Vagina (tissue), 2 donors: ENCODE results near the gene PCSK6. TPM values are rescaled to one million over a fixed set of nuclear protein-coding genes. Genes with fewer than 3 reads are reported as not detected.
"Not testable (repeated sequence)": the region's sequence is repeated elsewhere in the genome, so short reads cannot be mapped to it uniquely, and the experiment has no call there.

Experiments used
- DNase-seq, 2 donors: peaks; one replicate each; pipeline ENCODE4 v3.0.0-alpha.2; 2017; ENCODE audit errors: extremely low spot score in 2 of 2
- H3K27ac ChIP-seq: fragments of 200-600 bp; sonication (generic); one replicate; pipeline ENCODE4 v1.5.1; 2019
- H3K27me3 ChIP-seq: fragments of 200-600 bp; sonication (generic); one replicate; pipeline ENCODE4 v1.5.1; 2019
- H3K36me3 ChIP-seq, 2 donors: fragments of 200-600 bp; sonication (generic); one replicate each; pipeline ENCODE4 v1.5.1; 2017 to 2019
- H3K4me1 ChIP-seq: fragments of 200-600 bp; sonication (generic); one replicate; pipeline ENCODE4 v1.5.1; 2019
- H3K4me3 ChIP-seq, 2 donors: fragments of 200-600 bp; sonication (generic); 1 replicate in 1 of 2; 2 replicates in 1 of 2; pipeline ENCODE4 v1.5.1; 2016 to 2019
- H3K9me3 ChIP-seq: fragments of 200-600 bp; sonication (generic); one replicate; pipeline ENCODE4 v1.5.1; 2019
- CTCF ChIP-seq, 3 experiments: fragments of 450-650 bp in 2 of 3; fragments of 200-600 bp in 1 of 3; sonication (generic) in 1 of 3; IDR thresholded peaks; one replicate each; pipeline ENCODE4 v1.5.1; 2017 to 2019; ENCODE audit warnings: antibody characterized with exemption in 3 of 3, mild to moderate bottlenecking in 2 of 3, moderate library complexity in 2 of 3
- POLR2A ChIP-seq, 2 donors: fragments of 450-650 bp; IDR thresholded peaks; one replicate each; pipeline ENCODE4 v1.6.1; 2017; ENCODE audit warnings: antibody characterized with exemption in 2 of 2, mild to moderate bottlenecking in 2 of 2, moderate library complexity in 2 of 2
- POLR2AphosphoS5 ChIP-seq, 2 donors: sonication (generic); formaldehyde crosslinking; IDR thresholded peaks; one replicate each; pipeline ENCODE4 v1.9.0; 2017; ENCODE audit warnings: antibody characterized with exemption in 2 of 2, mild to moderate bottlenecking in 2 of 2, low read depth in 1 of 2; ENCODE audit not compliant: insufficient read depth in 1 of 2
- intact Hi-C: fragments of 100-400 bp; cut with DNase I; formaldehyde crosslinking; loops from one replicate; pipeline ENCODE4 v1.15.1; 2023
- total RNA-seq: library from RNA; depleted of rRNA; stranded (reverse); fragments of >200 nt; gene quantifications from one replicate; pipeline ENCODE4 v1.2.3, GENCODE V29; 2016

The PCSK6 gene
- total RNA-seq, 1 donor from 2014 or later, result 7.4 TPM

- H3K4me1 ChIP-seq, result no peaks in the 10 kb centered on the region
- no peaks in the 10 kb centered on the region for H3K36me3 ChIP-seq
- intact Hi-C loops, result no loop called here
- no peaks in the 10 kb centered on the region for H3K9me3 ChIP-seq
- H3K27ac ChIP-seq, result no peak overlapping the region
- no peak for DNase-seq
- no peak overlapping the region for H3K4me3 ChIP-seq
- TF ChIP-seq CTCF (IDR thresholded peaks at IDR 0.05) (no peak), POLR2AphosphoS5 (IDR thresholded peaks at IDR 0.05; ENCODE audit: insufficient read depth in 1 of 2, low read depth in 1 of 2) (no peak), POLR2A (IDR thresholded peaks at IDR 0.05) (no peak)
- no peaks in the 10 kb centered on the region for H3K27me3 ChIP-seq
Measured at GRCh38 chr15:101466188-101466587, 23.3 kb downstream of the PCSK6 start.

GRCh38 chr15:101464999-101465669 lies 24.4 kb downstream of the PCSK6 start:
- H3K27ac ChIP-seq, result no peak overlapping the region
- intact Hi-C loops, result no loop called here
- TF ChIP-seq POLR2A (IDR thresholded peaks at IDR 0.05) (no peak), CTCF (IDR thresholded peaks at IDR 0.05) (no peak), POLR2AphosphoS5 (IDR thresholded peaks at IDR 0.05; ENCODE audit: insufficient read depth in 1 of 2, low read depth in 1 of 2) (no peak)
- H3K4me1 ChIP-seq, result no peaks in the 10 kb centered on the region
- no peaks in the 10 kb centered on the region for H3K9me3 ChIP-seq
- no peaks in the 10 kb centered on the region for H3K27me3 ChIP-seq
- no peak overlapping the region for H3K4me3 ChIP-seq
- no peaks in the 10 kb centered on the region for H3K36me3 ChIP-seq
- DNase-seq, result no peak

GRCh38 chr15:101464256-101464998 lies 25.1 kb downstream of the PCSK6 start:
- DNase-seq, result no peak
- intact Hi-C loops, result no loop called here

GRCh38 chr15:101463696-101464095 lies 25.8 kb downstream of the PCSK6 start:
- intact Hi-C loops, H3K27me3 ChIP-seq, H3K27ac ChIP-seq, H3K4me1 ChIP-seq, H3K4me3 ChIP-seq, DNase-seq, H3K36me3 ChIP-seq, H3K9me3 ChIP-seq: not testable (repeated sequence)

More at GRCh38 chr15:101464256-101464998, 25.1 kb downstream of the PCSK6 start:
- Histone ChIP-seq H3K9me3 (no peaks in the 10 kb centered on the region), H3K27ac (no peak overlapping the region), H3K36me3 (no peaks in the 10 kb centered on the region), H3K4me1 (no peaks in the 10 kb centered on the region), H3K27me3 (no peaks in the 10 kb centered on the region), H3K4me3 (no peak overlapping the region)
- no peak for TF ChIP-seq POLR2A (IDR thresholded peaks at IDR 0.05)
- no peak for TF ChIP-seq POLR2AphosphoS5 (IDR thresholded peaks at IDR 0.05; ENCODE audit: insufficient read depth in 1 of 2, low read depth in 1 of 2)
- TF ChIP-seq CTCF (IDR thresholded peaks at IDR 0.05), result no peak

- H3K9me3 ChIP-seq, result no peaks in the 10 kb centered on the region
- H3K27me3 ChIP-seq, result no peaks in the 10 kb centered on the region
- DNase-seq, result no peak
- H3K27ac ChIP-seq, result no peak overlapping the region
- H3K36me3 ChIP-seq, result no peaks in the 10 kb centered on the region
- TF ChIP-seq POLR2AphosphoS5 (IDR thresholded peaks at IDR 0.05; ENCODE audit: insufficient read depth in 1 of 2, low read depth in 1 of 2), result no peak
- TF ChIP-seq POLR2A (IDR thresholded peaks at IDR 0.05), result no peak
- no peak for TF ChIP-seq CTCF (IDR thresholded peaks at IDR 0.05)
- H3K4me3 ChIP-seq, result no peak overlapping the region
- intact Hi-C loops, result no loop called here
- H3K4me1 ChIP-seq, result peaks cover 6% of the 10 kb centered on the region
Measured at GRCh38 chr15:101463270-101463669, 26.2 kb downstream of the PCSK6 start.
